IPS-11a (cell line): ENCODE data around the gene CSAG3.
"Not testable (repeated sequence)": the region's sequence is repeated elsewhere in the genome, so short reads cannot be mapped to it uniquely, and the experiment has no call there.

Source experiments
- H3K4me3 ChIP-seq: one replicate; pipeline ENCODE4 v1.5.1; 2013; ENCODE audit warnings: low read depth, low read length, control low read depth

CSAG3 gene

DNA sequence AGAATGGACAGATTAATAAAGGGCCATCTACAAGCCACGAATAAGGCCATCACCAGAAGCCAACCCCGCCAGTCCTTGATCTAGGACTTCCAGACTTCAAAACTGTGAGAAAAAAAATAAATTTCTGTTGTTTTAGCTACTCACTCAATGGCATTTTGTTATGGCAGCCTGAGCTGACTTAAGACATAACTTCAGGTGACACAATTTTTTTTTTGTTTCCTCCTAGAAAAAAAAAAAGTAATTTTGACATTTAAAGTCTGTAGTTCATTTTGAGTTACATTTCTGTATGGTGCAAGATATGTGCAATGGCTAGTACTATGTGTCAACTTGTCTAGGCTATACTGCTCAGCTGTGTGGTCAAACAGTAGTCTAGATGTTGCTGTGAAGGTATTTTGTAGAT is at the start of gene CSAG3:
CSAG3 (plus strand) TSS at position 301 of the 400 bp plus-strand sequence.
- not testable (repeated sequence) for H3K4me3 ChIP-seq

DNA sequence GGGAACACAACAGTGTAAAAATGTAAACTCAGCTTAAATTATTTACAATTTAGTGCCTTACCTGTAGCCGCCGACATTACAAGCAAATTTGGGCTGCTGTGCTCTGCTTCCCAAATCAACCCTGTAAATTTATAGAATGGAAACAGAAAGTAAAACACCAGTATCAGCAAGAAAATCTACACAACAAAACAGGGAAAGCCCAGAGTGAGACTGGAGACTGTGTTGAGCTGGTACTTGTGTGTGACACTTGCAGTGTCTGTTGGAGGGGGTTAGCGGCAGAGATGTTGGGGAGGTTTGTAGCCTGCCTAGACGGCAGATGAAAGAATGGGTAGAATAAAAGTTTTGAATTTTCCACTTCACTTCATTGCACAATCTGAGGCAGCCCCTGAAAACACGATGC is 45.8 kb upstream of the CSAG3 start:
- not testable (repeated sequence) for H3K4me3 ChIP-seq

DNA sequence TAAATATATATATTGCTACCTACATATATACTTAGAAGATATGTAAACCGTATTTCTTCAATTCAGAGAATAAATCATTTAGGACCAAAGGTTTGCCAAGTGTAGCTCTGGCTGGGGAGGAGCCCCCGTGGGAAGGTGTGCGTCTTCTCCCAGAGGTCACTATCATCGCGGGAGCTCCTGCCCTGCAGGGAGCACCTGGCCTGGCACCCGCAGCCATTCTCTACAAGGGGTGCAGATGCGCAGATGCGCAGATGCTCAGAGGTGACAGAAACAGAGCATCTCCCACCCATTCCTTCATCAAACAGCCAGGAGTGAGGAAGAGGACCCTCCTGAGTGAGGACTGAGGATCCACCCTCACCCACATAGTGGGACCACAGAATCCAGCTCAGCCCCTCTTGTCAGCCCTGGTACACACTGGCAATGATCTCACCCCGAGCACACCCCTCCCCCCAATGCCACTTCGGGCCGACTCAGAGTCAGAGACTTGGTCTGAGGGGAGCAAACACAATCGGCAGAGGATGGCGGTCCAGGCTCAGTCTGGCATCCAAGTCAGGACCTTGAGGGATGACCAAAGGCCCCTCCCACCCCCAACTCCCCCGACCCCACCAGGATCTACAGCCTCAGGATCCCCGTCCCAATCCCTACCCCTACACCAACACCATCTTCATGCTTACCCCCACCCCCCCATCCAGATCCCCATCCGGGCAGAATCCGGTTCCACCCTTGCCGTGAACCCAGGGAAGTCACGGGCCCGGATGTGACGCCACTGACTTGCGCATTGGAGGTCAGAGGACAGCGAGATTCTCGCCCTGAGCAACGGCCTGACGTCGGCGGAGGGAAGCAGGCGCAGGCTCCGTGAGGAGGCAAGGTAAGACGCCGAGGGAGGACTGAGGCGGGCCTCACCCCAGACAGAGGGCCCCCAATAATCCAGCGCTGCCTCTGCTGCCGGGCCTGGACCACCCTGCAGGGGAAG is 44.9 kb upstream of the CSAG3 start, which contains the start of gene MAGEA2B:
MAGEA2B (plus strand) TSS at position 814 of the 973 bp plus-strand sequence. CDS start 2,479 bp downstream, outside the sequence.
- H3K4me3 ChIP-seq: not testable (repeated sequence)

DNA sequence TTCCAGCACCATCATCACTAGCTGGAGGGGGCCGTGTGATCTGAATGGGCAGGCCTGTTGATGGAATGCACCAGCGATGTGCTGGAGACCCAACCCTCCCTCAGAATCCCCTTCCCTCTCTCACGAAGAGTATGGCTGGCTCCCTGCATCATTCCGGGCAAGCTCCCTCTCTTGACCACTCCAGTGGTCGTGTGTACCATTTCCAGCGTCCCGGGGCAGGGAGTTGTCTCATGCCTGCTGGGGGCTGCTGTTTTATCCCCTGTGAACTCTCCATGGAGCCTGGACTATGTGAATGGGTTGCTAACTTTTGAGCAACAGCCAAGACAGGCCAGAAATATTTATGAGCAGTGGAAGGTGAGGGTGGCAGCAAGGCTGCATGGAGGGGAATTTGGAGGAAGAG is 33.6 kb upstream of the CSAG3 start:
- H3K4me3 ChIP-seq: no peak overlapping the region

DNA sequence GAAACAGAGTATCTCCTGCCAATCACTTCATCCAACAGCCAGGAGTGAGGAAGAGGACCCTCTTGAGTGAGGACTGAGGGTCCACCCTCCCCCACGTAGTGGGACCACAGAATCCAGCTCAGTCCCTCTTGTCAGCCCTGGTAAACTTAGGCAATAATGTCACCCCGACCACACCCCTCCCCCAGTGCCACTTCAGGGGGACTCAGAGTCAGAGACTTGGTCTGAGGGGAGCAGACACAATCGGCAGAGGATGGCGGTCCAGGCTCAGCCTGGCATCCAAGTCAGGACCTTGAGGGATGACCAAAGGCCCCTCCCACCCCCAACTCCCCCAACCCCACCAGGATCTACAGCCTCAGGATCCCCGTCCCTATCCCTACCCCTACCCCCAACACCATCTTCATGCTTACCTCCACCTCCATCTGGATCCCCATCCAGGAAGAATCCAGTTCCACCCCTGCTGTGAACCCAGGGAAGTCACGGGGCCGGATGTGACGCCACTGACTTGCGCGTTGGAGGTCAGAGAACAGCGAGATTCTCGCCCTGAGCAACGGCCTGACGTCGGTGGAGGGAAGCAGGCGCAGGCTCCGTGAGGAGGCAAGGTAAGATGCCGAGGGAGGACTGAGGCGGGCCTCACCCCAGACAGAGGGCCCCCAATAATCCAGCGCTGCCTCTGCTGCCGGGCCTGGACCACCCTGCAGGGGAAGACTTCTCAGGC is 25.6 kb upstream of the CSAG3 start, which contains the start of the genes CSAG1 and MAGEA12:
CSAG1 (minus strand) TSS at position 461 of the 715 bp plus-strand sequence. CDS start 1,261 bp downstream, outside the sequence.
MAGEA12 (plus strand) TSS at position 497 of the 715 bp plus-strand sequence. CDS start 2,405 bp downstream, outside the sequence.
- H3K4me3 ChIP-seq: no peak within 1 kb of the TSS

DNA sequence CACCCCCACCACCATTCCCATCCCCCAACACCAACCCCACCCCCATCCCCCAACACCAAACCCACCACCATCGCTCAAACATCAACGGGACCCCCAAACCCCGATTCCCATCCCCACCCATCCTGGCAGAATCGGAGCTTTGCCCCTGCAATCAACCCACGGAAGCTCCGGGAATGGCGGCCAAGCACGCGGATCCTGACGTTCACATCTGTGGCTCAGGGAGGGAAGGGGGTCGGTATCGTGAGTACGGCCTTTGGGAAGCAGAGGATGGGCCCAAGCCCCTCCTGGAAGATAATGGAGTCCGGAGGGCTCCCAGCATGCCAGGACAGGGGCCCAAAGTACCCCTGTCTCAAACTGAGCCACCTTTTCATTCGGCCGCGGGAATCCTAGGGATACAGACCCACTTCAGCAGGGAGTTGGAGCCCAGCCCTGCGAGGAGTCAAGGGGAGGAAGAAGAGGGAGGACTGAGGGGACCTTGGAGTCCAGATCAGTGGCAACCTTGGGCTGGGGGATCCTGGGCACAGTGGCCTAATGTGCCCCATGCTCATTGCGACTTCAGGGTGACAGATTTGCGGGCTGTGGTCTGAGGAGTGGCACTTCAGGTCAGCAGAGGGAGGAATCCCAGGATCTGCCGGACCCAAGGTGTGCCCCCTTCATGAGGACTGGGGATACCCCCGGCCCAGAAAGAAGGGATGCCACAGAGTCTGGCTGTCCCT is 24.7 kb upstream of the CSAG3 start:
- not testable (repeated sequence) for H3K4me3 ChIP-seq

DNA sequence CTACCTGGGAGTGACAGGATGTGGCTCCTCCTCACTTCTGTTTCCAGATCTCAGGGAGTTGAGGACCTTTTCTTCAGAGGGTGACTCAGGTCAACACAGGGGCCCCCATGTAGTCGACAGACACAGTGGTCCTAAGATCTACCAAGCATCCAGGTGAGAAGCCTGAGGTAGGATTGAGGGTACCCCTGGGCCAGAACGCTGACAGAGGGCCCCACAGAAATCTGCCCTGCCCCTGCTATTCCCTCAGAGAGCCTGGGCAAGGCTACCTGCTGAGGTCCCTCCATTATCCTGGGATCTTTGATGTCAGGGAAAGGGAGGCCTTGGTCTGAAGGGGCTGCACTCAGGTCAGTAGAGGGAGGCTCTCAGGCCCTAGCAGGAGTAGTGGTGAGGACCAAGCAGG is 23.9 kb upstream of the CSAG3 start:
- H3K4me3 ChIP-seq: no peak overlapping the region

DNA sequence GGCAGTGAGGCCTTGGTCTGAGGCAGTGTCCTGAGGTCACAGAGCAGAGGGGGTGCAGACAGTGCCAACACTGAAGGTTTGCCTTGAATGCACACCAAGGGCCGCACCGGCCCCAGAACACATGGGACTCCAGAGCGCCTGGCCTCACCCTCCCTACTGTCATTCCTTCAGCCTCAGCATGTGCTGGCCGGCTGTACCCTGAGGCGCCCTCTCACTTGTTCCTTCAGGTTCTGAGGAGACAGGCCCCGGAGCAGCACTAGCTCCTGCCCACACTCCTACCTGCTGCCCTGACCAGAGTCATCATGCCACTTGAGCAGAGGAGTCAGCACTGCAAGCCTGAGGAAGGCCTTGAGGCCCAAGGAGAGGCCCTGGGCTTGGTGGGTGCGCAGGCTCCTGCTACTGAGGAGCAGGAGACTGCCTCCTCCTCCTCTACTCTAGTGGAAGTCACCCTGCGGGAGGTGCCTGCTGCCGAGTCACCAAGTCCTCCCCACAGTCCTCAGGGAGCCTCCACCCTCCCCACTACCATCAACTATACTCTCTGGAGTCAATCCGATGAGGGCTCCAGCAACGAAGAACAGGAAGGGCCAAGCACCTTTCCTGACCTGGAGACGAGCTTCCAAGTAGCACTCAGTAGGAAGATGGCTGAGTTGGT is 23.0 kb upstream of the CSAG3 start:
- no peak overlapping the region for H3K4me3 ChIP-seq

DNA sequence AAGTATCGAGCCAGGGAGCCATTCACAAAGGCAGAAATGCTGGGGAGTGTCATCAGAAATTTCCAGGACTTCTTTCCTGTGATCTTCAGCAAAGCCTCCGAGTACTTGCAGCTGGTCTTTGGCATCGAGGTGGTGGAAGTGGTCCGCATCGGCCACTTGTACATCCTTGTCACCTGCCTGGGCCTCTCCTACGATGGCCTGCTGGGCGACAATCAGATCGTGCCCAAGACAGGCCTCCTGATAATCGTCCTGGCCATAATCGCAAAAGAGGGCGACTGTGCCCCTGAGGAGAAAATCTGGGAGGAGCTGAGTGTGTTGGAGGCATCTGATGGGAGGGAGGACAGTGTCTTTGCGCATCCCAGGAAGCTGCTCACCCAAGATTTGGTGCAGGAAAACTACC is 22.5 kb upstream of the CSAG3 start:
- not testable (repeated sequence) for H3K4me3 ChIP-seq

DNA sequence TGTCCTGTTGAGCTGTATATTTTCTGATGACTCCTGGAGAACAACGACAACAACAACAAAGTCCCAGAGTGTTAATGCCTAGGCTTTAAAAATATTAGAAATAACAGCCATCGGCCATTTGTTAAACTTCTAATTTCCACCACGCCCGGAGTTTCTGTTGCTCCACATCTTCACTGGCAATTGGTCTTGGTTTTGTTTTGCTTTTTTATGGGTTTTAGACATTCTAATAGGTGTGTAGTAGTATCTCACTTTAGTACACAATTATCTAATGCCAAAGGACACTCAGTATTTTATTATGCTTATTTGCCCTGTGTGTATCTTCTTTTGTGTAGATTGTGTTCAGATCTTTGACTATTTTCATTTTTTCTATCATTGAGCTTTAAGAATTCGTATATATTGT is 20.5 kb upstream of the CSAG3 start:
- no peak overlapping the region for H3K4me3 ChIP-seq

DNA sequence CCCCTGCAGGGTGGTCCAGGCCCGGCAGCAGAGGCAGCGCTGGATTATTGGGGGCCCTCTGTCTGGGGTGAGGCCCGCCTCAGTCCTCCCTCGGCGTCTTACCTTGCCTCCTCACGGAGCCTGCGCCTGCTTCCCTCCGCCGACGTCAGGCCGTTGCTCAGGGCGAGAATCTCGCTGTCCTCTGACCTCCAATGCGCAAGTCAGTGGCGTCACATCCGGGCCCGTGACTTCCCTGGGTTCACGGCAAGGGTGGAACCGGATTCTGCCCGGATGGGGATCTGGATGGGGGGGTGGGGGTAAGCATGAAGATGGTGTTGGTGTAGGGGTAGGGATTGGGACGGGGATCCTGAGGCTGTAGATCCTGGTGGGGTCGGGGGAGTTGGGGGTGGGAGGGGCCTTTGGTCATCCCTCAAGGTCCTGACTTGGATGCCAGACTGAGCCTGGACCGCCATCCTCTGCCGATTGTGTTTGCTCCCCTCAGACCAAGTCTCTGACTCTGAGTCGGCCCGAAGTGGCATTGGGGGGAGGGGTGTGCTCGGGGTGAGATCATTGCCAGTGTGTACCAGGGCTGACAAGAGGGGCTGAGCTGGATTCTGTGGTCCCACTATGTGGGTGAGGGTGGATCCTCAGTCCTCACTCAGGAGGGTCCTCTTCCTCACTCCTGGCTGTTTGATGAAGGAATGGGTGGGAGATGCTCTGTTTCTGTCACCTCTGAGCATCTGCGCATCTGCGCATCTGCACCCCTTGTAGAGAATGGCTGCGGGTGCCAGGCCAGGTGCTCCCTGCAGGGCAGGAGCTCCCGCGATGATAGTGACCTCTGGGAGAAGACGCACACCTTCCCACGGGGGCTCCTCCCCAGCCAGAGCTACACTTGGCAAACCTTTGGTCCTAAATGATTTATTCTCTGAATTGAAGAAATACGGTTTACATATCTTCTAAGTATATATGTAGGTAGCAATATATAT is 5.0 kb upstream of the CSAG3 start, which contains the start of gene MAGEA2:
MAGEA2 (minus strand) TSS at position 157 of the 965 bp plus-strand sequence. CDS start 2,479 bp downstream, outside the sequence.
- not testable (repeated sequence) for H3K4me3 ChIP-seq

DNA sequence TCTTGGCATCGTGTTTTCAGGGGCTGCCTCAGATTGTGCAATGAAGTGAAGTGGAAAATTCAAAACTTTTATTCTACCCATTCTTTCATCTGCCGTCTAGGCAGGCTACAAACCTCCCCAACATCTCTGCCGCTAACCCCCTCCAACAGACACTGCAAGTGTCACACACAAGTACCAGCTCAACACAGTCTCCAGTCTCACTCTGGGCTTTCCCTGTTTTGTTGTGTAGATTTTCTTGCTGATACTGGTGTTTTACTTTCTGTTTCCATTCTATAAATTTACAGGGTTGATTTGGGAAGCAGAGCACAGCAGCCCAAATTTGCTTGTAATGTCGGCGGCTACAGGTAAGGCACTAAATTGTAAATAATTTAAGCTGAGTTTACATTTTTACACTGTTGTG is 4.1 kb upstream of the CSAG3 start:
- not testable (repeated sequence) for H3K4me3 ChIP-seq

DNA sequence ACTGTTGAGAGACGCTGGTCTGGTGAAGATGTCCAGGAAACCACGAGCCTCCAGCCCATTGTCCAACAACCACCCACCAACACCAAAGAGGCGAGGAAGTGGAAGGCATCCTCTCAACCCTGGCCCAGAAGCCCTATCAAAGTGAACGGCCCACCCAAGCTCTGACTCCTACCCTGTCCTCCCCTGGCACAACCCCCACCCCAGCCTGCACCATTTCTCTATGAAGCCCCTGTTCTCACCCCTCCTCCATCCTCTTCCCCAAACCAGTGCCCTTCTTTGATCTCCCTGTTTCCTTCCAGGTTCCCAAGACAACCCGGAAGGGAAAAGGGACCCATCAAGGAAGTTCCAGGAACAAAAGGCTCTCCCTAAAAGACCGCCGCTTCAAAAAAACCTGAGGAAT is 526 bp downstream of the CSAG3 start:
- H3K4me3 ChIP-seq: not testable (repeated sequence)

DNA sequence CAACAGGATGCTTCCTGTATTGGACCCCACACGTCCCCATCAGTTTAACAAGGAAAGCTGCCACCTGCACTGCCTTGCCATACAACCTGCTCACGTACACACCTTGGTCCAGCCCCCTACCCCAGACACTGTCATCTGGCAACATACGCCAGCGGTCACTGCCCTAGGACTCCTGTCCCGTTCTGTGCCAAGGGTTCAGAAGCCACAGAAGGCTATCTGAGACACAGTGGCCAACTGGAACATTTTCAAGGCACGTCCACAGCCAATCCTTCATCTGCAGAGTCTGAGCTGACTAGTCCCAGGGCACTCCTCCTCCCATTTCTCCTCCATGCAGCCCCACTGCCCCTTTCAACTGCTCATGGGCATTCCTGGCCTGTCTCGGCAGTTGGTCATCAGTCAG is 2.6 kb downstream of the CSAG3 start:
- not testable (repeated sequence) for H3K4me3 ChIP-seq

DNA sequence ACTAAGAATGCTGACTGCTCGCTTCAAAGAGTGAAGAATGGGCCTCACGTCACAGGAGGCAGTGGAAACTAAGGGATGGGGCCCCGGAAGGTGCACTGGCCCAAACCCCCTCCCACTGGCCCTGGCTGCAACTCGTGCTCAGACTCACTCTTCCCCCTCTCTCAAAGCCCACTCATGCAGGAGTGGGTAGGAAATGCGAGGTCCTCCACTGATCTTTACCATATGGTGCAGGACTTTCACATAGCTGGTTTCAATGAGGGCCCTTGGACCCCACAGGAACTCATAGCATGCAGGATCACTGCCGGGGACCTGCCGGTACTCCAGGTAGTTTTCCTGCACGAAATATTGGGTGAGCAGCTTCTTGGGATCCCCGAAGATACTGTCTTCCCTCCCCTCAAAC is 7.5 kb downstream of the CSAG3 start:
- not testable (repeated sequence) for H3K4me3 ChIP-seq

DNA sequence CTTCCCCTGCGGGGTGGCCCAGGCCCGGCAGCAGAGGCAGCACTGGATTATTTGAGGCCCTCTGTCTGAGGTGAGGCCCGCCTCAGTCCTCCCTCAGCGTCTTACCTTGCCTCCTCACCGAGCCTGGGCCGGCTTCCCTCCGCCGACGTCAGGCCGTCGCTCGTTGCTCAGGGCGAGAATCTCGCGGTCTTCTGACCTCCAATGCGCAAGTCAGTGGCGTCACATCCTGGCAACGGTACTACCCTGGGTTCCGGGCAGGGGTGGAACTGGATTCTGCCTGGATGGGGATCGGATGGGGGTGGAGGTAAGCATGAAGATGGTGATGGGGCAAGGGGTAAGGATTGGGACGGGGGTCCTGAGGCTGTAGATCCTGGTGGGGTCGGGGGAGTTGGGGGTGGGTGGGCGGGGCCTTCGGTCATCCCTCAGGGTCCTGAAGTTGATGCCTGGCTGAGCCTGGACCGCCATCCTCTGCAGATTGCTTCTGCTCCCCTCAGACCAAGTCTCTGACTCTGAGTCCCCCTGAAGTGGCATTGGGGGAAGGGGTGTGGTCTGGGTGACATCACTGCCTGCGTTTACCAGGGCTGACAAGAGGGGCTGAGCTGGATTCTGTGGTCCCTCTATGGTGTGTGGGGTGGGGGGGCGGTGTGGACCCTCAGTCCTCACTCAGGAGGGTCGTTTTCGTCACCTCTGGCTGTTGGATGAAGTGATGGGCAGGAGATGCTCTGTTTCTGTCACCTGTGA is 10.7 kb downstream of the CSAG3 start, which contains the start of gene MAGEA6:
MAGEA6 (minus strand) TSS at position 141 of the 741 bp plus-strand sequence. CDS start 2,039 bp downstream, outside the sequence.
- H3K4me3 ChIP-seq: not testable (repeated sequence)

DNA sequence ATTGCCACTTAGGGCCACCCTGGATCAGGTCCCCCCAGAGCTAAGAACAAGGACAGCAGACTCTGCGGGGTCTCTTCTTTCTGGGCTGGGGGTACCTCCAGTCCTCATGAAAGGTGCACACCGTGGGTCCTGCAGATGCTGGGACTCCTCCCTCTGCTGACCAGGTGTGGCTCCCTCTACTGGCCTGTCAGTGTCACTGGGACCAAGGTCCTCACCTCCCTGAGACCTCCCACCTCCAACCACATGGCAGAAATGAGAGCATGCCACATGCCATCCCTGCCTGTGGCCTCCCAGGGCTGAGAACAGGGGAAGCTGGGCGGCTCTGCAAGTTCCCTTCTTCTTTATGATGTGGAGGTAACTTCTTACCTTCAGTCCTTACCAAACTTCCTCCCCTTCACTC is 28.0 kb downstream of the CSAG3 start:
- H3K4me3 ChIP-seq: not testable (repeated sequence)

DNA sequence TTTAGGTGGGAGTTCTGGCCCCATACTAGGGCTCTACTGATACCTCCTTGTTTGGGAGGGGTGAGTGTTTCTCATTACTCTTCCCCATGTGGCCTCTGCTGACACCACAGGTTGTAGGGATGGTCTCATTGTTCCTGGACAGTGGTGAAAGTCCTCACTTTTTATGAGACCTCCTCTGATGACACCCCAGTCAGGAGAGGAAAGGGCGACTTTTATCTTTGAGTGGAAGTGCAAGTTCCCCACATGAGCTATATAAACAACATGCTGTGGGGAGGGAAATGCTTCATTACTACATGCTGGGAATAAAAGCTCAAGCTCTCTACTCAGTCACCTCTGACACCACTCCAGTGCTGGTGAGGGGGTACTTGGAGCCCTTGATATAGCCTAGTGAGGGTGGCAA is 39.9 kb downstream of the CSAG3 start:
- H3K4me3 ChIP-seq: no peak overlapping the region
